Fibroblast of the aortic adventitia (primary cell): Measurements from ENCODE around the gene SMU1. TPM values are rescaled to one million over a fixed set of nuclear protein-coding genes. Genes with fewer than 3 reads are reported as not detected.
A peak's percentile ranks its signal among the peaks of the same experiment; 100 is the strongest.

Experiments
- DNase-seq: peaks from one replicate; pipeline ENCODE4 v3.0.0-alpha.2; 2010; ENCODE audit warnings: low read depth
- H3K4me3 ChIP-seq: 2 replicates; pipeline ENCODE4 v1.5.1; 2011; ENCODE audit warnings: low read depth, mild to moderate bottlenecking, control low read depth, low read length, moderate library complexity
- CTCF ChIP-seq: IDR thresholded peaks from 2 replicates; pipeline ENCODE4 v1.5.1; 2011; ENCODE audit warnings: mild to moderate bottlenecking, low read length, control low read depth, inconsistent platforms; ENCODE audit not compliant: insufficient read depth
- total RNA-seq: library from RNA; depleted of rRNA; stranded (reverse); fragments of >200 nt; gene quantifications from 2 replicates; pipeline ENCODE4 v1.2.3, GENCODE V29; 2012; ENCODE audit warnings: low replicate concordance

Gene SMU1
- total RNA-seq, 1 donor = 29.4 TPM

- no peak for TF ChIP-seq CTCF
- H3K4me3 ChIP-seq = no peak overlapping the region
- DNase-seq = peak; percentile 42
Observed at GRCh38 chr9:33041432-33042188, 34.9 kb downstream of the SMU1 start.

- no peak for TF ChIP-seq CTCF
- H3K4me3 ChIP-seq = no peak overlapping the region
- DNase-seq = no peak
Observed at GRCh38 chr9:33040792-33041431, 35.6 kb downstream of the SMU1 start.

- H3K4me3 ChIP-seq = no peak overlapping the region
- no peak for DNase-seq
- TF ChIP-seq CTCF = no peak
Observed at GRCh38 chr9:33032865-33033264, 43.6 kb downstream of the SMU1 start.

- no peak for DNase-seq
- no peak for TF ChIP-seq CTCF
- H3K4me3 ChIP-seq = no peak overlapping the region
Observed at GRCh38 chr9:33032292-33032691, 44.2 kb downstream of the SMU1 start.

GRCh38 chr9:33030285-33030684 is 46.2 kb downstream of the SMU1 start:
- DNase-seq = no peak
- no peak overlapping the region for H3K4me3 ChIP-seq
- no peak for TF ChIP-seq CTCF

- peak; percentile 78 for DNase-seq
- H3K4me3 ChIP-seq = no peak overlapping the region
- TF ChIP-seq CTCF = no peak
Observed at GRCh38 chr9:33029231-33029786, 47.2 kb downstream of the SMU1 start.
